ENCODE data around the gene MCCC1. TPM values are rescaled to one million over a fixed set of nuclear protein-coding genes. Genes with fewer than 3 reads are reported as not detected.

The MCCC1 gene
- total RNA-seq, 4 donors from 2014 or later = 76.6 to 123 (median 86.2) TPM

DNA sequence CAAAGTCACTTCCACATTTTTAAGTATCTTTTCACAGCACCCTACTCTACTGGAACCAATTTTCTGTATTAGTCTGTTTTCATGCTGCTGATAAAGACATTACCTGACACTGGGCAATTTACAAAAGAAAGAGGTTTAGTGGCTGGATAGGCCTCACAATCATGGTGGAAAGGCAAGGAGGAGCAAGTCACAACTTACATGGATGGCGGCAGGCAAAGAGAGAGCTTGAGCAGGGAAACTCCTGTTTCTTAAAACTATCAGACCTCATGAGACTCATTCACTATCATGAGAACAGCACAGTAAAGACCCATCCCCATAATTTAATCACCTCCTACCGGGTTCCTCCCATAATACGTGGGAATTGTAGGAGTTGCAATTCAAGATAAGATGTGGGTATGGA lies 18.7 kb downstream of the MCCC1 start:
- TF ChIP-seq, protein P1, sequence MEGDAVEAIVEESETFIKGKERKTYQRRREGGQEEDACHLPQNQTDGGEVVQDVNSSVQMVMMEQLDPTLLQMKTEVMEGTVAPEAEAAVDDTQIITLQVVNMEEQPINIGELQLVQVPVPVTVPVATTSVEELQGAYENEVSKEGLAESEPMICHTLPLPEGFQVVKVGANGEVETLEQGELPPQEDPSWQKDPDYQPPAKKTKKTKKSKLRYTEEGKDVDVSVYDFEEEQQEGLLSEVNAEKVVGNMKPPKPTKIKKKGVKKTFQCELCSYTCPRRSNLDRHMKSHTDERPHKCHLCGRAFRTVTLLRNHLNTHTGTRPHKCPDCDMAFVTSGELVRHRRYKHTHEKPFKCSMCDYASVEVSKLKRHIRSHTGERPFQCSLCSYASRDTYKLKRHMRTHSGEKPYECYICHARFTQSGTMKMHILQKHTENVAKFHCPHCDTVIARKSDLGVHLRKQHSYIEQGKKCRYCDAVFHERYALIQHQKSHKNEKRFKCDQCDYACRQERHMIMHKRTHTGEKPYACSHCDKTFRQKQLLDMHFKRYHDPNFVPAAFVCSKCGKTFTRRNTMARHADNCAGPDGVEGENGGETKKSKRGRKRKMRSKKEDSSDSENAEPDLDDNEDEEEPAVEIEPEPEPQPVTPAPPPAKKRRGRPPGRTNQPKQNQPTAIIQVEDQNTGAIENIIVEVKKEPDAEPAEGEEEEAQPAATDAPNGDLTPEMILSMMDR (IDR thresholded peaks at IDR 0.05; ENCODE audit: low read depth) = no peak

DNA sequence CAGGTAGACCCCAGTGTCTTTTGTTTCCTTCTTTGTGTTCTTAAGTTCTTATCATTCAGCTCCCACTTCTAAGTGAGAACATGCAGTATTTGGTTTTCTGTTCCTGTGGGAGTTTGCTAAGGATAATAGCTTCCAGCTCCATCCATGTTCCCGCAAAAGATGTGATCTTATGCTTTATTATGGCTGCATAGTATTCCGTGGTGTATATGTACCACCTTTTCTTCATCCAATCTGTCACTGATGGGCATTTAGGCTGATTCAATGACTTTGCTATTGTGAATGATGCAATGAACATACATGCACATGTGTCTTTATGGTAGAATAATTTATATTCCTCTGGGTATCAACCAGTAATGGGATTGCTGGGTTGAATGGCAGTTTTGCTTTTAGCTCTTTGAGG lies 24.4 kb downstream of the MCCC1 start:
- TF ChIP-seq, protein P1 (IDR thresholded peaks at IDR 0.05; ENCODE audit: low read depth) = no peak

DNA sequence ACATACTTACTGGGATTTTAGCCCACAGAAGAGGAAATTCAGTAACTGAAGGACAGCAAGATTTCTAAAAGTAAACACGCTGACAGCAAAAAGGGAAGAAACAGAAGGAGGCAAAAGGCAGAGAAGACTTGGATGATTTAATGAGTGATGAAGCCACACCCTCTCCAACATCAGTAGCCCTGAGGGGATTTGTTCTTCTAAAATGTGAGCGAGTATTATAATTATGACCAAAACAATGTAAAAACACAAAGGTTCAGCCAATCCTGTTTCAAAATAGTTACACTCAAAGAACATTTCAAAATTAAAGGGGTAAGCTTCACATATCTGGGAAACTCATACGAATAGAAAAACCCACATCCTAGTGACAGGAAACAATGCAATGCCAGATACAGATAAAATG lies 25.0 kb downstream of the MCCC1 start:
- TF ChIP-seq, protein P1 (IDR thresholded peaks at IDR 0.05; ENCODE audit: low read depth) = no peak

DNA sequence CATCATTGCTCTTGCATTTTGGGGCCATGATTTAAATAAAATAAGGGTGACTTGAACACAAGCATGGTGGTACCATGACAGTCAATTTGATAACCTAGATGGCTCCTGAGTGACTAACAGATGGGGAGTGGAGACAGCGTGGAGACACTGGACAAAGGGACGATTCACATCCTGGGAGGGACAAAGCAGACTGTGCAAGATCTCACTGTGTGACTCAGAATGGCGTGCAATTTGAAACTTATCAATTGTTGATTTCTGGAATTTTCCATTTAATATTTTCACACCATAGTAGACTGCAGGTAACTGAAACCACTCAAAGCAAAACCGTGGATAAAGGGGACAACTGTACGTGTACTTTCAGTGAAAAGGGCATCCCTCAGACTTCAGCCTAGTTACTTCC lies 25.5 kb downstream of the MCCC1 start:
- TF ChIP-seq, protein P1 (IDR thresholded peaks at IDR 0.05; ENCODE audit: low read depth) = no peak

DNA sequence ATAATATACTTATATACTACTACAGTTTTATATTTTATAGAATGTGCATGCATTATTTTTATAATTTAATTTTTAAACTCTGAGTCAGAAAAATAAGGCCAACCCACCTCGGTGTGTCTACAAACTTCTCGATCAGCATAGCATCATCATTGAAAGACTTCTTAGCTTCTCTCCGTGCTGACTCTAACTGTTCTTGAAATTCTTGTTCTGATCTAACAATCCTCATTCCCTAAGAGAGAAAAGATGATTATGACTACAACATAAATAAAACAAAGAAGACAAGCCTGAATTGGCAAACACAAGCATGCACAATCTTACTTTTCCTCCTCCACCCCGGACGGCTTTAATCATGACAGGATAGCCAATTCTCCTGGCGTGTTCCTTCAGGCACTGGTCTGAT lies 28.4 kb downstream of the MCCC1 start:
- TF ChIP-seq, protein P1 (IDR thresholded peaks at IDR 0.05; ENCODE audit: low read depth) = no peak

DNA sequence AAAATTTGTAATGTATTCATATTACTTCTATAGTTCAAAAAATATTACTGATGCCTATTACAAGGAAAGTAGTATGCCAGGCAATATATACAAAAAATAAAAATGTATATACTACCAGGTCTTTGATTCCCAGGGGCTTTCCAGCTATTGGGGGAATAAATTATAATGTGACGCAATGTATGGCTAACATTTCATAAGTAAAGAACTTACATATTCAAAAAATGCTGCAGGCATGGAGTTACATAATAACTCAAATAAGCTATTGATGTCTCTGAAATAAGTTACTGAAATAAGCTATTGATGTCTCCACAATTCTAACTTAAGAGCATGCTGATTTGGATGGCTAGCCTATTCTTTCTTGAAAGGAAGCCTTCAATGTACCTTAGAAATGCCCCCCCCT lies 30.2 kb downstream of the MCCC1 start:
- TF ChIP-seq, protein P1 (IDR thresholded peaks at IDR 0.05; ENCODE audit: low read depth) = no peak

DNA sequence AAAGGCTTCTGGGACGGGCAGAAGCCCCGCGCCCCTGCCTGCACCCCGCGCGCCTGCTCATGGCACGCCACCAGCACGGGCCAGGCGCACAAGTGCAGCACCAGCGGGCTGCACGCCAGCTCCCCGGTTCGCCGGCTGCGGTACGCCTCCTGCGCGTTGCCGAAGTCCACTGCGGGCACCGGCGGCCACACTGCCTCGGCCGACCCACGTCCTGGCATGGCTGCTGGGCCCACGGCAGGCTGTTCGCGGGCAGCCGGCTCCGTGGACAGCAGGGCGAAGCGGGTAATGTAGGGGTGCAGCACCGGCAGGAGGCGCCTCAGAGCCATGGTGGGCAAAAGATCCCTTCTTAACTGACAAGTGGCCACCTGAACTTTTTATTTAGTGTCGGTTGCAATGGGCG lies 34.8 kb downstream of the MCCC1 start:
- TF ChIP-seq, protein P1 (IDR thresholded peaks at IDR 0.05; ENCODE audit: low read depth) = no peak

Measured in subcutaneous adipose tissue (tissue), 4 donors.